Trophoblast cell (in vitro differentiated cells and primary cell): ENCODE data around the gene MELK.
A peak's percentile ranks its signal among the peaks of the same experiment; 100 is the strongest.

Source experiments
- DNase-seq, 2 donors: peaks; one replicate each; pipeline ENCODE4 v3.0.0-alpha.2; 2016
- H2AFZ ChIP-seq: 2 replicates; pipeline ENCODE4 v1.6.1; 2013; ENCODE audit warnings: low read length, moderate library complexity, mild to moderate bottlenecking; ENCODE audit not compliant: insufficient read depth, poor library complexity
- H2AK5ac ChIP-seq: 2 replicates; pipeline ENCODE4 v1.6.1; 2013; ENCODE audit warnings: mild to moderate bottlenecking, low read length
- H2BK120ac ChIP-seq: 2 replicates; pipeline ENCODE4 v1.6.1; 2013; ENCODE audit warnings: low read length, mild to moderate bottlenecking, moderate library complexity; ENCODE audit not compliant: insufficient read depth, poor library complexity
- H2BK12ac ChIP-seq: 2 replicates; pipeline ENCODE4 v1.6.1; 2013; ENCODE audit warnings: mild to moderate bottlenecking, low read length, moderate library complexity
- H2BK5ac ChIP-seq: 2 replicates; pipeline ENCODE4 v1.6.1; 2013; ENCODE audit warnings: low read length, low read depth, moderate library complexity, mild to moderate bottlenecking; ENCODE audit not compliant: poor library complexity
- H3K14ac ChIP-seq: 2 replicates; pipeline ENCODE4 v1.6.1; 2013; ENCODE audit warnings: mild to moderate bottlenecking, low read length
- H3K18ac ChIP-seq: 2 replicates; pipeline ENCODE4 v1.6.1; 2013; ENCODE audit warnings: mild to moderate bottlenecking, low read length
- H3K23ac ChIP-seq: 2 replicates; pipeline ENCODE4 v1.6.1; 2013; ENCODE audit warnings: low read length
- H3K27ac ChIP-seq: 2 replicates; pipeline ENCODE4 v1.5.1; 2013; ENCODE audit warnings: low read depth, mild to moderate bottlenecking, inconsistent platforms, low read length, moderate library complexity
- H3K27me3 ChIP-seq: 2 replicates; pipeline ENCODE4 v1.6.1; 2013; ENCODE audit warnings: inconsistent platforms, mild to moderate bottlenecking, low read length, moderate library complexity; ENCODE audit not compliant: insufficient read depth
- H3K36me3 ChIP-seq, 2 experiments: 1 replicate in 1 of 2; 2 replicates in 1 of 2; pipeline ENCODE4 v1.6.1; 2013; ENCODE audit warnings: low read length in 2 of 2, mild to moderate bottlenecking in 2 of 2, moderate library complexity in 1 of 2; ENCODE audit not compliant: insufficient read depth in 2 of 2, control insufficient read depth in 1 of 2
- H3K4ac ChIP-seq: 2 replicates; pipeline ENCODE4 v1.6.1; 2013; ENCODE audit warnings: low read depth, mild to moderate bottlenecking, low read length, moderate library complexity
- H3K4me1 ChIP-seq, 2 experiments: 1 replicate in 1 of 2; 2 replicates in 1 of 2; pipeline ENCODE4 v1.6.1; 2013; ENCODE audit warnings: low read length in 2 of 2, mild to moderate bottlenecking in 2 of 2, moderate library complexity in 1 of 2; ENCODE audit not compliant: insufficient read depth in 2 of 2, control insufficient read depth in 1 of 2
- H3K4me2 ChIP-seq: 2 replicates; pipeline ENCODE4 v1.6.1; 2013; ENCODE audit warnings: inconsistent platforms, mild to moderate bottlenecking, low read length, moderate library complexity
- H3K4me3 ChIP-seq: 2 replicates; pipeline ENCODE4 v1.5.1; 2013; ENCODE audit warnings: mild to moderate bottlenecking, low read depth, low read length, inconsistent platforms
- H3K79me1 ChIP-seq: one replicate; pipeline ENCODE4 v1.6.1; 2013; ENCODE audit warnings: low read length
- H3K79me2 ChIP-seq: 2 replicates; pipeline ENCODE4 v1.6.1; 2013; ENCODE audit warnings: low read length, mild to moderate bottlenecking; ENCODE audit not compliant: control insufficient read depth, insufficient read depth, poor library complexity
- H3K9ac ChIP-seq: 2 replicates; pipeline ENCODE4 v1.6.1; 2013; ENCODE audit warnings: mild to moderate bottlenecking, low read length
- H3K9me3 ChIP-seq: 2 replicates; pipeline ENCODE4 v1.6.1; 2013; ENCODE audit warnings: low read depth, mild to moderate bottlenecking, control low read depth, inconsistent platforms, low read length; ENCODE audit not compliant: insufficient read depth
- H4K12ac ChIP-seq: 2 replicates; pipeline ENCODE4 v1.6.1; 2013; ENCODE audit warnings: low read depth, mild to moderate bottlenecking, low read length, moderate library complexity
- H4K8ac ChIP-seq: 2 replicates; pipeline ENCODE4 v1.6.1; 2013; ENCODE audit warnings: low read depth, mild to moderate bottlenecking, low read length, moderate library complexity
- H4K91ac ChIP-seq: one replicate; pipeline ENCODE4 v1.6.1; 2013; ENCODE audit warnings: low read depth, mild to moderate bottlenecking, low read length, moderate library complexity
- WGBS: extraction: QIAGEN DNeasy Blood & Tissue Kit; methylation state at CpG from one replicate; pipeline ENCODE4 v1.1.7; 2013; ENCODE audit warnings: missing lambda C conversion rate; ENCODE audit not compliant: insufficient read length, insufficient coverage; ENCODE audit errors: extremely low coverage; 5-methylcytosine and 5-hydroxymethylcytosine counted together

Gene MELK

DNA sequence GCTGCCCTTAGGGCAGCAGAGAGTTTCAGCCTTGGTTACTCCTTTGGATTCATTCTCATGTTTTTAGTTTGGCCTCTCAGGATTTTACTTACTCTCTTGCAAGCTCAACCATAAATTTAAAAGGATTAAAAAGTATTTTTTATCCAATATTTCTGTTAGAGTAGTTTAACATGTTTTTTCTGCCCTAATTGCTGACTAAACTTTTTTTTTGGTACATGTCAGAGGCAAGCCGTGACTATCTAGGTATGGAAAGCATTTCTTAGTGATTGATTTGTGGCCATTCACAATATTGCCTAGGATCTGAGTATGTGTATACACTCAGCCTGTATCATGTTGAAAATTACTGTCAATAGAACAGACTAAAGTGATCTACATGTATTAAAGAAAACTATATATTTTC, 92.1 kb downstream of the MELK start:
- Histone ChIP-seq H3K27ac (peak overlapping the region; percentile 11), H2AFZ (no peak overlapping the region), H3K4me3 (no peak overlapping the region), H3K9ac (no peak overlapping the region), H3K36me3 (peaks cover 3 to 11% of the 10 kb centered on the region in 2 experiments), H2AK5ac (no peak overlapping the region), H3K4me2 (no peak overlapping the region), H3K18ac (no peak overlapping the region), H2BK5ac (no peak overlapping the region), H4K8ac (no peak overlapping the region), H4K12ac (no peak overlapping the region), H2BK12ac (no peak overlapping the region), H3K4me1 (peaks cover 3 to 12% of the 10 kb centered on the region in 2 experiments), H3K9me3 (no peaks in the 10 kb centered on the region), H3K4ac (no peak overlapping the region), H3K14ac (no peak overlapping the region), H3K27me3 (no peaks in the 10 kb centered on the region), H4K91ac (no peak overlapping the region), H2BK120ac (no peak overlapping the region), H3K79me2 (no peaks in the 10 kb centered on the region), H3K79me1 (peaks cover 2% of the 10 kb centered on the region), H3K23ac (no peak overlapping the region)
- DNase-seq: no peak
- WGBS: no CpG with 5 or more reads among the region's 1 CpG

- Histone ChIP-seq H3K79me1 (peaks cover 2% of the 10 kb centered on the region), H3K23ac (no peak overlapping the region), H2BK120ac (no peak overlapping the region), H3K4me3 (no peak overlapping the region), H3K4ac (no peak overlapping the region), H3K27me3 (no peaks in the 10 kb centered on the region), H2BK5ac (no peak overlapping the region), H2AFZ (no peak overlapping the region), H3K4me2 (no peak overlapping the region), H2BK12ac (no peak overlapping the region), H4K91ac (no peak overlapping the region), H3K9me3 (no peaks in the 10 kb centered on the region), H3K36me3 (peaks cover 3 to 11% of the 10 kb centered on the region in 2 experiments), H3K79me2 (no peaks in the 10 kb centered on the region), H4K12ac (no peak overlapping the region), H3K27ac (no peak overlapping the region), H3K4me1 (peaks cover 3 to 12% of the 10 kb centered on the region in 2 experiments), H3K14ac (no peak overlapping the region), H4K8ac (no peak overlapping the region), H2AK5ac (no peak overlapping the region), H3K18ac (no peak overlapping the region), H3K9ac (no peak overlapping the region)
- no CpG with 5 or more reads among the region's 2 CpGs for WGBS
- DNase-seq: peak in 1 of 2 donors; percentile 14
Measured at GRCh38 chr9:36665387-36665786, 92.7 kb downstream of the MELK start.

DNA sequence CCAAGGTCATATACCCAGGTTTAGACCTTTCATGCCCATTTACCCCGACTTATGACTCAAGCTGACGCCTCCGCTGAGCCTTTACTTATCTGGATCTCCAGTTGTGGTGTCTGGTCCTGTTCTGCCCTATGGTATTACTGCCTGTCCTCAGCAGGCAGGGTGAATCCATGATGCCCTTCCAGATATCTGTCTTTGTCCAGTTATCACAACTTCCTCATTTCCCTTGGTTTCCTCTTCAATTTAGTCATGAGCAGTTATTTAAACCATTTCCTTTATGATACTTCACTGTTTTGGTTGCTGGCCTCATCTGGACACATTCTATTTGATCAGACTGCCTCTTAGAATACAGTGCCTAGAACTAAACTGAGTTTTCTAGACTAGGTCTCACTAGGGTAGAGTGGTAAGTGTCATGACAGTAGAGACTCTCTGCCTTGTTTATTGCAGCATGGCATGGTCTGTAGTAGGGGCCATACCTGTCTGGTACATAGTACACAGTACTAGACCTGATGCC, 93.3 kb downstream of the MELK start:
- H3K18ac ChIP-seq: peak overlapping the region; percentile 28
- no peak overlapping the region for H2BK120ac ChIP-seq
- H3K4me2 ChIP-seq: no peak overlapping the region
- peak overlapping the region; percentile 9 for H2BK12ac ChIP-seq
- H4K91ac ChIP-seq: peak overlapping the region; percentile 4
- no peak overlapping the region for H3K4me3 ChIP-seq
- H4K8ac ChIP-seq: no peak overlapping the region
- no peak overlapping the region for H3K4ac ChIP-seq
- WGBS: no CpG with 5 or more reads among the region's 3 CpGs
- no peak for DNase-seq
- H4K12ac ChIP-seq: no peak overlapping the region
- peak overlapping the region; percentile 67 for H3K27ac ChIP-seq
- H3K79me1 ChIP-seq: peaks cover 2% of the 10 kb centered on the region
- H3K9ac ChIP-seq: no peak overlapping the region
- no peak overlapping the region for H3K23ac ChIP-seq
- peak overlapping the region; percentile 2 for H2BK5ac ChIP-seq
- H3K27me3 ChIP-seq: no peaks in the 10 kb centered on the region
- H2AK5ac ChIP-seq: no peak overlapping the region
- H2AFZ ChIP-seq: no peak overlapping the region
- no peaks in the 10 kb centered on the region for H3K79me2 ChIP-seq
- peaks cover 3 to 12% of the 10 kb centered on the region in 2 experiments for H3K4me1 ChIP-seq
- no peaks in the 10 kb centered on the region for H3K9me3 ChIP-seq
- H3K14ac ChIP-seq: no peak overlapping the region
- peaks cover 6 to 14% of the 10 kb centered on the region in 2 experiments for H3K36me3 ChIP-seq

- Histone ChIP-seq H3K79me1 (no peaks in the 10 kb centered on the region), H4K91ac (no peak overlapping the region), H2BK5ac (no peak overlapping the region), H3K4me3 (no peak overlapping the region), H3K23ac (no peak overlapping the region), H3K4me1 (peaks cover 0 to 3% of the 10 kb centered on the region in 2 experiments), H2AFZ (no peak overlapping the region), H3K9me3 (no peaks in the 10 kb centered on the region), H4K8ac (no peak overlapping the region), H2BK12ac (no peak overlapping the region), H2AK5ac (no peak overlapping the region), H4K12ac (no peak overlapping the region), H3K4ac (no peak overlapping the region), H3K27me3 (no peaks in the 10 kb centered on the region), H3K79me2 (no peaks in the 10 kb centered on the region), H3K18ac (no peak overlapping the region), H2BK120ac (no peak overlapping the region), H3K14ac (no peak overlapping the region), H3K36me3 (peaks cover 14 to 18% of the 10 kb centered on the region in 2 experiments), H3K27ac (no peak overlapping the region), H3K4me2 (no peak overlapping the region), H3K9ac (no peak overlapping the region)
- whole genome bisulfite sequencing: no CpG with 5 or more reads among the region's 3 CpGs
- DNase-seq: no peak
Measured at GRCh38 chr9:36671561-36671960, 98.9 kb downstream of the MELK start.
